H4 (cell line): ENCODE data around the gene ZNF226. TPM values are rescaled to one million over a fixed set of nuclear protein-coding genes. Genes with fewer than 3 reads are reported as not detected.
"Not testable (repeated sequence)": the region's sequence is repeated elsewhere in the genome, so short reads cannot be mapped to it uniquely, and the experiment has no call there.

Source experiments
- DNase-seq: peaks from one replicate; pipeline ENCODE4 v3.0.0-alpha.2; 2015; ENCODE audit warnings: low spot score
- total RNA-seq: library from RNA; depleted of rRNA; stranded (reverse); fragments of >200 nt; shearing (Covaris generic); gene quantifications from 2 replicates; pipeline ENCODE4 v1.2.3, GENCODE V29; 2014; rRNA removed

ZNF226 gene
- total RNA-seq, 1 experiment from 2014 or later: 23.0 TPM

GRCh38 chr19:44212250-44212865 lies 47.5 kb downstream of the ZNF226 start, which contains the start of gene ZNF227:
Gene ZNF227, plus strand, starts transcription at chr19:44212532. Its CDS starts 5,261 bp downstream, at chr19:44217793.
- peak; percentile 88 for DNase-seq

- DNase-seq: peak; percentile 4
Measured at GRCh38 chr19:44212866-44213346, 48.0 kb downstream of the ZNF226 start.

- DNase-seq: not testable (repeated sequence)
Measured at GRCh38 chr19:44219926-44220325, 55.0 kb downstream of the ZNF226 start.

GRCh38 chr19:44220761-44221160 lies 55.9 kb downstream of the ZNF226 start:
- not testable (repeated sequence) for DNase-seq

DNA sequence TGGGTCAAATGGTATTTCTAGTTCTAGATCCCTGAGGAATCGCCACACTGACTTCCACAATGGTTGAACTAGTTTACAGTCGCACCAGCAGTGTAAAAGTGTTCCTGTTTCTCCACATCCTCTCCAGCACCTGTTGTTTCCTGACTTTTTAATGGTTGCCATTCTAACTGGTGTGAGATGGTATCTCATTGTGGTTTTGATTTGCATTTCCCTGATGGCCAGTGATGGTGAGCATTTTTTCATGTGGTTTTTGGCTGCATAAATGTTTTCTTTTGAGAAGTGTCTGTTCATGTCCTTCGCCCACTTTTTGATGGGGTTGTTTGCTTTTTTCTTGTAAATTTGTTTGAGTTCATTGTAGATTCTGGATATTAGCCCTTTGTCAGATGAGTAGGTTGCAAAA lies 56.4 kb downstream of the ZNF226 start:
- DNase-seq: not testable (repeated sequence)

Other genes with a start within 250 kb of the ZNF226 start
- gene ZNF45, start 229.8 kb upstream of the ZNF226 start, total RNA-seq: 7.4 and 10.1 TPM in 2 replicates
- 1.1 and 1.8 TPM in 2 replicates for gene ZNF221, start 213.9 kb upstream of the ZNF226 start, total RNA-seq
- gene ZNF155, start 180.9 kb upstream of the ZNF226 start, total RNA-seq: 2.4 and 3.4 TPM in 2 replicates
- gene ZNF230, start 162.1 kb upstream of the ZNF226 start, total RNA-seq: 2.0 and 7.8 TPM in 2 replicates
- gene ZNF222, start 139.7 kb upstream of the ZNF226 start, total RNA-seq: 3.9 and 6.2 TPM in 2 replicates
- 4.2 TPM in 2 replicates for gene ZNF223, start 113.1 kb upstream of the ZNF226 start, total RNA-seq
- gene ZNF284, start 92.9 kb upstream of the ZNF226 start, total RNA-seq: 1.1 and 1.8 TPM in 2 replicates
- 4.7 and 6.0 TPM in 2 replicates for gene ZNF224, start 70.7 kb upstream of the ZNF226 start, total RNA-seq
- 1.7 and 1.8 TPM in 2 replicates for gene ZNF225, start 51.7 kb upstream of the ZNF226 start, total RNA-seq
- gene ZNF234, start 23.5 kb upstream of the ZNF226 start, total RNA-seq: 2.7 and 4.2 TPM in 2 replicates
- 7.5 and 17.9 TPM in 2 replicates for gene ZNF227, start 47.4 kb downstream of the ZNF226 start, total RNA-seq
- gene ZNF233, start 94.8 kb downstream of the ZNF226 start, total RNA-seq: 0.04 and 0.70 TPM in 2 replicates
- gene ZNF235, start 139.9 kb downstream of the ZNF226 start, total RNA-seq: 1.8 and 3.0 TPM in 2 replicates
- gene ZNF112, start 191.6 kb downstream of the ZNF226 start, total RNA-seq: 1.2 and 2.7 TPM in 2 replicates
- gene ZNF285, start 236.5 kb downstream of the ZNF226 start, total RNA-seq: 0.31 and 0.87 TPM in 2 replicates